ENCODE data around the gene LRP1B. TPM values are rescaled to one million over a fixed set of nuclear protein-coding genes. Genes with fewer than 3 reads are reported as not detected.

Gene LRP1B
- polyA plus RNA-seq, 1 donor from 2014 or later = 12.7 TPM

DNA sequence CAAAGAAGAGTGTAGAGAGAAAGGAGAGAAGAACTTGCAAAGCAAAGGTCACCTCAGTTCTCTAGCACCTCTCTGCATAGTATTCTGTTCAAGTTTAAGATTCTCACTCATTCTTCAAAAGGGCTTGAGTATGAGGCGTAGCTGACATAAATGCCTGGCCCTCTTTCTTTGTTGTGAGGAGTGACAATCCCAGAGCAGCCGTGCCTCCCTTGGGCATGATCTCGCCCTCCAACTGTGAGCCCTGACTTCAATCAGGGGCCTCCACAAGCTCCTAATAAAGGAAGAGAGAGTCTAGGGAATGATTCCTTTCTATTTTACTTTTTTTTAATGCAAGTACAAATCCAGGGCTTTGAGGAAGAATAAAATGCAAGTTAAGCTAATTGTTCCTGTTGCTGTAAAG is 402.7 kb downstream of the LRP1B start:
- H3K27ac ChIP-seq (ENCODE audit: low read length) = no peak overlapping the region
- H3K9ac ChIP-seq (ENCODE audit: low read length) = no peak overlapping the region
- H3F3A ChIP-seq (ENCODE audit: insufficient read depth, low read length, poor library complexity, severe bottlenecking) = no peaks in the 10 kb centered on the region
- no peaks in the 10 kb centered on the region for H3K27me3 ChIP-seq (ENCODE audit: insufficient read depth, low read depth, low read length)
- no peaks in the 10 kb centered on the region for H3K79me2 ChIP-seq (replicated peaks; ENCODE audit: insufficient read depth, low read length)
- H3K36me3 ChIP-seq (ENCODE audit: insufficient read depth, low read length) = no peaks in the 10 kb centered on the region
- H3K9me3 ChIP-seq (ENCODE audit: low read length) = no peaks in the 10 kb centered on the region
- H3K4me3 ChIP-seq (ENCODE audit: low read length) = no peak overlapping the region
- H3K9me2 ChIP-seq (ENCODE audit: insufficient read depth, low read length) = no peaks in the 10 kb centered on the region
- H4K20me1 ChIP-seq (ENCODE audit: insufficient read depth) = no peaks in the 10 kb centered on the region
- no peak for TF ChIP-seq TAF1 (IDR thresholded peaks at IDR 0.05; ENCODE audit: low read depth)
- TF ChIP-seq CTCF (IDR thresholded peaks at IDR 0.05; ENCODE audit: poor library complexity, severe bottlenecking) = no peak
- H2AFZ ChIP-seq (ENCODE audit: low read depth, low read length) = no peak overlapping the region
- H3K4me2 ChIP-seq (ENCODE audit: low read length) = no peak overlapping the region

GRCh38 chr2:141724426-141724825 is 406.4 kb downstream of the LRP1B start:
- Histone ChIP-seq H2AFZ (ENCODE audit: low read depth, low read length) (no peak overlapping the region), H3K4me3 (ENCODE audit: low read length) (no peak overlapping the region), H3K27me3 (ENCODE audit: insufficient read depth, low read depth, low read length) (no peaks in the 10 kb centered on the region), H3K4me2 (ENCODE audit: low read length) (no peak overlapping the region), H3K27ac (ENCODE audit: low read length) (no peak overlapping the region), H3K36me3 (ENCODE audit: insufficient read depth, low read length) (no peaks in the 10 kb centered on the region), H3K9me2 (ENCODE audit: insufficient read depth, low read length) (no peaks in the 10 kb centered on the region), H3K9me3 (ENCODE audit: low read length) (no peaks in the 10 kb centered on the region), H4K20me1 (ENCODE audit: insufficient read depth) (no peaks in the 10 kb centered on the region), H3K9ac (ENCODE audit: low read length) (no peak overlapping the region), H3K79me2 (replicated peaks; ENCODE audit: insufficient read depth, low read length) (no peaks in the 10 kb centered on the region), H3F3A (ENCODE audit: insufficient read depth, low read length, poor library complexity, severe bottlenecking) (no peaks in the 10 kb centered on the region)
- TF ChIP-seq MXI1 (conservative IDR thresholded peaks at IDR 0.05; ENCODE audit: poor library complexity, severe bottlenecking) (no peak), TAF1 (IDR thresholded peaks at IDR 0.05; ENCODE audit: low read depth) (no peak), EZH2 (IDR thresholded peaks at IDR 0.05; ENCODE audit: borderline replicate concordance, insufficient read depth, low read length, poor library complexity, severe bottlenecking) (no peak), SMC3 (conservative IDR thresholded peaks at IDR 0.05; ENCODE audit: poor library complexity) (no peak), CTCF (IDR thresholded peaks at IDR 0.05; ENCODE audit: poor library complexity, severe bottlenecking) (no peak), EP300 (conservative IDR thresholded peaks at IDR 0.05; ENCODE audit: poor library complexity, severe bottlenecking) (no peak), POLR2AphosphoS5 (IDR thresholded peaks at IDR 0.05) (no peak), RAD21 (conservative IDR thresholded peaks at IDR 0.05) (no peak)
- TF ChIP-seq, protein P1, sequence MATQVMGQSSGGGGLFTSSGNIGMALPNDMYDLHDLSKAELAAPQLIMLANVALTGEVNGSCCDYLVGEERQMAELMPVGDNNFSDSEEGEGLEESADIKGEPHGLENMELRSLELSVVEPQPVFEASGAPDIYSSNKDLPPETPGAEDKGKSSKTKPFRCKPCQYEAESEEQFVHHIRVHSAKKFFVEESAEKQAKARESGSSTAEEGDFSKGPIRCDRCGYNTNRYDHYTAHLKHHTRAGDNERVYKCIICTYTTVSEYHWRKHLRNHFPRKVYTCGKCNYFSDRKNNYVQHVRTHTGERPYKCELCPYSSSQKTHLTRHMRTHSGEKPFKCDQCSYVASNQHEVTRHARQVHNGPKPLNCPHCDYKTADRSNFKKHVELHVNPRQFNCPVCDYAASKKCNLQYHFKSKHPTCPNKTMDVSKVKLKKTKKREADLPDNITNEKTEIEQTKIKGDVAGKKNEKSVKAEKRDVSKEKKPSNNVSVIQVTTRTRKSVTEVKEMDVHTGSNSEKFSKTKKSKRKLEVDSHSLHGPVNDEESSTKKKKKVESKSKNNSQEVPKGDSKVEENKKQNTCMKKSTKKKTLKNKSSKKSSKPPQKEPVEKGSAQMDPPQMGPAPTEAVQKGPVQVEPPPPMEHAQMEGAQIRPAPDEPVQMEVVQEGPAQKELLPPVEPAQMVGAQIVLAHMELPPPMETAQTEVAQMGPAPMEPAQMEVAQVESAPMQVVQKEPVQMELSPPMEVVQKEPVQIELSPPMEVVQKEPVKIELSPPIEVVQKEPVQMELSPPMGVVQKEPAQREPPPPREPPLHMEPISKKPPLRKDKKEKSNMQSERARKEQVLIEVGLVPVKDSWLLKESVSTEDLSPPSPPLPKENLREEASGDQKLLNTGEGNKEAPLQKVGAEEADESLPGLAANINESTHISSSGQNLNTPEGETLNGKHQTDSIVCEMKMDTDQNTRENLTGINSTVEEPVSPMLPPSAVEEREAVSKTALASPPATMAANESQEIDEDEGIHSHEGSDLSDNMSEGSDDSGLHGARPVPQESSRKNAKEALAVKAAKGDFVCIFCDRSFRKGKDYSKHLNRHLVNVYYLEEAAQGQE (IDR thresholded peaks at IDR 0.05; ENCODE audit: borderline replicate concordance) = no peak

All from neural cell (in vitro differentiated cells).